IMR-90 (cell line): ENCODE measurements around the gene KIF6. TPM values are rescaled to one million over a fixed set of nuclear protein-coding genes. Genes with fewer than 3 reads are reported as not detected.

Experiments used
- ATAC-seq: fragments of 200-7000 bp; cut with Tn5 transposase; 2 replicates; pipeline ENCODE4 v1.9.1; 2020; ENCODE audit warnings: low read depth, mild to moderate bottlenecking, moderate library complexity
- BruUV-seq: library from RNA; stranded (reverse); fragments of 400-500 nt; replicated peaks from 2 replicates; lab custom pipeline; 2021; lab: Mats Ljungman, UMichigan
- CTCF ChIA-PET: fragments of 300-600 bp; formaldehyde crosslinking; extraction: SDS; loops from one replicate; lab custom pipeline; 2021; ENCODE audit warnings: antibody characterized with exemption; lab: Yijun Ruan, JAX
- POLR2A ChIA-PET: fragments of 300-600 bp; sonication (Branson Sonifier 250); formaldehyde crosslinking; loops from one replicate; lab custom pipeline; 2022; ENCODE audit warnings: antibody characterized with exemption; ENCODE audit not compliant: unreplicated experiment; lab: Charles Lee
- DNase-seq: peaks from one replicate; pipeline ENCODE4 v3.0.0; 2013
- H2AFZ ChIP-seq: replicated peaks from 2 replicates; pipeline ENCODE3; 2013; ENCODE audit warnings: low read length, mild to moderate bottlenecking; ENCODE audit not compliant: poor library complexity
- H2AK5ac ChIP-seq: 2 replicates; pipeline ENCODE4 v1.6.1; 2013; ENCODE audit warnings: low read depth, low read length, inconsistent platforms
- H2AK9ac ChIP-seq: replicated peaks from 2 replicates; pipeline ENCODE3; 2013; ENCODE audit warnings: mild to moderate bottlenecking, low read depth, low read length, moderate library complexity; ENCODE audit not compliant: poor library complexity
- H2BK120ac ChIP-seq: 2 replicates; pipeline ENCODE4 v1.6.1; 2013; ENCODE audit warnings: low read depth, low read length, inconsistent platforms
- H2BK15ac ChIP-seq: 3 replicates; pipeline ENCODE4 v1.6.1; 2013; ENCODE audit warnings: low read depth, low read length, inconsistent platforms
- H2BK20ac ChIP-seq: 2 replicates; pipeline ENCODE4 v1.6.1; 2013; ENCODE audit warnings: low read depth, mild to moderate bottlenecking, inconsistent platforms, low read length, moderate library complexity
- H2BK5ac ChIP-seq: 2 replicates; pipeline ENCODE4 v1.6.1; 2013; ENCODE audit warnings: mild to moderate bottlenecking, low read depth, low read length, inconsistent platforms; ENCODE audit not compliant: poor library complexity, severe bottlenecking
- H3K14ac ChIP-seq: replicated peaks from 2 replicates; pipeline ENCODE4 v1.6.1; 2013; ENCODE audit warnings: low read depth, low read length, inconsistent platforms
- H3K18ac ChIP-seq: 2 replicates; pipeline ENCODE4 v1.6.1; 2013; ENCODE audit warnings: low read depth, low read length, control low read depth
- H3K23ac ChIP-seq: 2 replicates; pipeline ENCODE4 v1.6.1; 2013; ENCODE audit warnings: low read depth, low read length, inconsistent platforms
- H3K27ac ChIP-seq: 2 replicates; pipeline ENCODE4 v1.5.1; 2013; ENCODE audit warnings: mild to moderate bottlenecking, control low read depth, low read length; ENCODE audit not compliant: insufficient read depth
- H3K27me3 ChIP-seq: 2 replicates; pipeline ENCODE4 v1.6.1; 2013; ENCODE audit warnings: low read length; ENCODE audit not compliant: control insufficient read depth, insufficient read depth
- H3K36me3 ChIP-seq: 2 replicates; pipeline ENCODE4 v1.6.1; 2013; ENCODE audit warnings: low read length, mixed read lengths; ENCODE audit not compliant: control insufficient read depth, insufficient read depth
- H3K4ac ChIP-seq: 2 replicates; pipeline ENCODE4 v1.6.1; 2013; ENCODE audit warnings: low read depth, low read length, inconsistent platforms
- H3K4me1 ChIP-seq: 2 replicates; pipeline ENCODE4 v1.6.1; 2013; ENCODE audit warnings: low read length, mixed read lengths; ENCODE audit not compliant: control insufficient read depth, insufficient read depth
- H3K4me2 ChIP-seq: 2 replicates; pipeline ENCODE4 v1.6.1; 2013; ENCODE audit warnings: low read depth, mild to moderate bottlenecking, control low read depth, low read length, moderate library complexity
- H3K4me3 ChIP-seq: 2 replicates; pipeline ENCODE4 v1.5.1; 2013; ENCODE audit warnings: low read depth, mild to moderate bottlenecking, control low read depth, low read length, moderate library complexity; ENCODE audit not compliant: insufficient read depth
- H3K56ac ChIP-seq: 2 replicates; pipeline ENCODE4 v1.6.1; 2013; ENCODE audit warnings: low read length, inconsistent platforms; ENCODE audit not compliant: insufficient read depth; ENCODE audit errors: extremely low read depth
- H3K79me1 ChIP-seq, 2 experiments: 2 replicates each; pipeline ENCODE4 v1.6.1; 2013; ENCODE audit warnings: low read length in 2 of 2, inconsistent platforms in 1 of 2, low read depth in 1 of 2
- H3K9ac ChIP-seq: 2 replicates; pipeline ENCODE4 v1.6.1; 2013; ENCODE audit warnings: low read depth, low read length, control low read depth
- H3K9me1 ChIP-seq: 2 replicates; pipeline ENCODE4 v1.6.1; 2013; ENCODE audit warnings: low read length, inconsistent platforms; ENCODE audit not compliant: insufficient read depth
- H3K9me3 ChIP-seq: 2 replicates; pipeline ENCODE4 v1.6.1; 2013; ENCODE audit warnings: low read length; ENCODE audit not compliant: control insufficient read depth, insufficient read depth
- H4K20me1 ChIP-seq: 2 replicates; pipeline ENCODE4 v1.6.1; 2013; ENCODE audit warnings: low read length, inconsistent platforms; ENCODE audit not compliant: insufficient read depth
- H4K5ac ChIP-seq: 2 replicates; pipeline ENCODE4 v1.6.1; 2013; ENCODE audit warnings: mild to moderate bottlenecking, low read depth, low read length, control low read depth
- H4K8ac ChIP-seq, 2 experiments: 2 replicates each; pipeline ENCODE4 v1.6.1; 2013; ENCODE audit warnings: low read depth in 2 of 2, low read length in 2 of 2, control low read depth in 1 of 2, inconsistent platforms in 1 of 2
- H4K91ac ChIP-seq: 2 replicates; pipeline ENCODE4 v1.6.1; 2013; ENCODE audit warnings: low read depth, low read length, inconsistent platforms; ENCODE audit not compliant: insufficient read depth
- BHLHE40 ChIP-seq: fragments of 150-350 bp; IDR thresholded peaks from 2 replicates; pipeline ENCODE4 v1.6.1; 2016; ENCODE audit warnings: mild to moderate bottlenecking, low read depth, low read length
- CEBPB ChIP-seq: IDR thresholded peaks from 2 replicates; pipeline ENCODE4 v1.6.1; 2012; ENCODE audit warnings: low read depth, low read length, improper control_type of control experiment
- CHD1 ChIP-seq: IDR thresholded peaks from 2 replicates; pipeline ENCODE4 v1.6.1; 2012; ENCODE audit warnings: low read depth, low read length, improper control_type of control experiment
- CTCF ChIP-seq: conservative IDR thresholded peaks from 2 replicates; pipeline ENCODE4 v1.5.1; 2012; ENCODE audit warnings: mild to moderate bottlenecking, low read depth, low read length, improper control_type of control experiment
- FOS ChIP-seq: fragments of 150-350 bp; IDR thresholded peaks from 2 replicates; pipeline ENCODE4 v1.6.1; 2016; ENCODE audit warnings: low read depth, low read length
- MAFK ChIP-seq: IDR thresholded peaks from 2 replicates; pipeline ENCODE4 v1.6.1; 2012; ENCODE audit warnings: low read depth, low read length, improper control_type of control experiment
- MAZ ChIP-seq: IDR thresholded peaks from 2 replicates; pipeline ENCODE4 v1.6.1; 2012; ENCODE audit warnings: low read depth, mild to moderate bottlenecking, low read length, improper control_type of control experiment, moderate library complexity, borderline replicate concordance
- MXI1 ChIP-seq: IDR thresholded peaks from 2 replicates; pipeline ENCODE4 v1.6.1; 2012; ENCODE audit warnings: low read depth, mild to moderate bottlenecking, low read length, moderate library complexity, borderline replicate concordance
- NFE2L2 ChIP-seq: fragments of 150-350 bp; IDR thresholded peaks from 2 replicates; pipeline ENCODE4 v1.6.1; 2016; ENCODE audit warnings: low read depth, mild to moderate bottlenecking, low read length
- POLR2A ChIP-seq: IDR thresholded peaks from 2 replicates; pipeline ENCODE4 v1.6.1; 2012; ENCODE audit warnings: mild to moderate bottlenecking, low read depth, low read length
- RAD21 ChIP-seq: IDR thresholded peaks from 2 replicates; pipeline ENCODE4 v1.6.1; 2012; ENCODE audit warnings: low read length, improper control_type of control experiment
- RCOR1 ChIP-seq: IDR thresholded peaks from 2 replicates; pipeline ENCODE4 v1.6.1; 2012; ENCODE audit warnings: mild to moderate bottlenecking, low read length, improper control_type of control experiment; ENCODE audit not compliant: insufficient replicate concordance
- RFX5 ChIP-seq: IDR thresholded peaks from 2 replicates; pipeline ENCODE4 v1.8.0; 2012; ENCODE audit warnings: low read depth, mild to moderate bottlenecking, low read length, moderate library complexity
- SMC3 ChIP-seq: fragments of 150-350 bp; IDR thresholded peaks from 2 replicates; pipeline ENCODE4 v1.6.1; 2016; ENCODE audit warnings: low read depth, mild to moderate bottlenecking, antibody characterized with exemption, low read length, moderate library complexity
- USF2 ChIP-seq: fragments of 150-350 bp; IDR thresholded peaks from 2 replicates; pipeline ENCODE4 v1.6.1; 2017; ENCODE audit warnings: mild to moderate bottlenecking, antibody characterized with exemption, low read length, low read depth
- WGBS, 2 experiments: methylation state at CpG; one replicate each; pipeline versions ENCODE4 v1.1.5 to v1.1.7; 2013; ENCODE audit warnings: missing lambda C conversion rate in 2 of 2; ENCODE audit not compliant: insufficient read length in 1 of 2; ENCODE audit errors: extremely low coverage in 2 of 2; 5-methylcytosine and 5-hydroxymethylcytosine counted together
- dilution Hi-C: fragments of 300-500 bp; cut with HindIII; formaldehyde crosslinking; loops from one replicate; pipeline ENCODE4 v1.14.3; 2018; ENCODE audit warnings: low sequenced_read_pairs; ENCODE audit not compliant: unreplicated experiment
- in situ Hi-C: fragments of 300-500 bp; cut with MboI; formaldehyde crosslinking; loops from 3 replicates; pipeline ENCODE4 v1.14.3; 2019; ENCODE audit warnings: low sequenced_read_pairs, inconsistent platforms, mixed read lengths
- intact Hi-C: fragments of 100-400 bp; cut with micrococcal nuclease; formaldehyde crosslinking; loops from 2 replicates; pipeline ENCODE4 v1.10.0; 2022
- polyA plus RNA-seq, 3 experiments: library from polyadenylated mRNA; depleted of rRNA; stranded (reverse); fragments of >200 nt; gene quantifications; 2 replicates each; pipeline ENCODE4 v1.2.3, GENCODE V29; 2012; ENCODE audit warnings: low replicate concordance in 1 of 3
- total RNA-seq: library from RNA; depleted of rRNA; stranded (reverse); fragments of >200 nt; gene quantifications from 2 replicates; pipeline ENCODE4 v1.2.3, GENCODE V29; 2012
- TF ChIP-seq, protein P1 (sequence below): fragments of 150-350 bp; IDR thresholded peaks from 2 replicates; pipeline ENCODE4 v1.6.1; 2016; ENCODE audit warnings: low read depth, mild to moderate bottlenecking, low read length, moderate library complexity, borderline replicate concordance

Gene KIF6
- total and polyA plus RNA-seq, 2 of the 4 experiments (the other 2 are of a cell fraction): under 0.01 to 0.10 TPM

DNA sequence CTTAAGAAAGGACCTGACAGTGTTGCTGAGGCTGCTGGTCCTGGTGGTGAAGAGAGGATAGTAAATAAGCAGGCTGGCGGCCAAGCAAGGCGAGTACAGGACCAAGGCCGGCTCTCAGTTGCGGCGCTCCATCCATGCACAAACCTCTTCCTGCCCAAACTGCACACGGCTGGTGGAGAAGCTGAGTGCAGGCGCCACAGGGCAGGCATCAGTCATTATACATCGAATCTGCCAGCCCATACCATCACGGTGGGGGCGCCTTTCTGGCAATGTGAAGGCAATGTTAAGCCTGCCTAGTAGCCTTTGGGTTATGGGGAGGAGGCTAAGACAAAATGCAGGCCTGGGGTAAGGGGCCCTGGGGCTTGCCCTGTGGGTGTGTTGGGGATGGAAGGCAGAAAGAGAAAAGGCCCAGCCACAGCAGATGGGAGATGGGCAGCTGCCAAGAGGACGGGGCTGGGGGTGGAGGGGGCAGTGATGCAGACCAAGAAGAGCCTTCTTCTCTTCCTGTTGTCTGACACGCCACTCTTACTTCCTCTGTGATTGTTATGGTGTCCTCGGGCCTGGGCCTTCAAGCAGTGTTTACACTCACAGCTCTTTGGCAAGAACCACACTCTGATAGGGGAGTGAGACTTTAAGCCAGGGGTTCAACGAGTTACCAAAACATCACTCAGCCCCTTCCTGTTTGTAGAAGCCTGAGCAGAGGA lies 382.4 kb downstream of the KIF6 start:
- Histone ChIP-seq H2AFZ (no peak overlapping the region), H3K4ac (no peak overlapping the region), H4K91ac (no peak overlapping the region), H3K4me2 (no peak overlapping the region), H3K9me3 (no peaks in the 10 kb centered on the region), H2BK20ac (no peak overlapping the region), H4K8ac (no peak overlapping the region), H2BK120ac (no peak overlapping the region), H2AK5ac (no peak overlapping the region), H3K4me1 (no peaks in the 10 kb centered on the region), H3K9ac (no peak overlapping the region), H3K4me3 (no peak overlapping the region), H4K5ac (no peak overlapping the region), H2BK5ac (no peak overlapping the region), H3K18ac (no peak overlapping the region), H3K9me1 (no peaks in the 10 kb centered on the region), H4K20me1 (no peaks in the 10 kb centered on the region), H3K36me3 (no peaks in the 10 kb centered on the region), H3K79me1 (no peaks in the 10 kb centered on the region), H3K23ac (no peak overlapping the region), H2AK9ac (no peak overlapping the region), H3K56ac (no peak overlapping the region), H3K27ac (no peak overlapping the region), H3K27me3 (peaks cover 2% of the 10 kb centered on the region; the same call in 1 of the 2 replicates), H2BK15ac (no peak overlapping the region), H3K14ac (no peak overlapping the region)
- ChIA-PET POLR2A (no interaction called here), CTCF (no interaction called here)
- BruUV-seq: no TSS peak
- no peak for DNase-seq
- in situ Hi-C loops: loop anchor here (10.0 kb wide), 1 partner anchor 972 kb away; no protein-coding TSS in a partner anchor
- intact Hi-C loops: loop anchor here (10.0 kb wide), 2 partner anchors 1682 to 1722 kb away; no protein-coding TSS in a partner anchor
- TF ChIP-seq POLR2A (no peak), BHLHE40 (no peak), SMC3 (no peak), NFE2L2 (no peak), MAZ (no peak), CEBPB (no peak), MAFK (no peak), CHD1 (no peak), CTCF (no peak), MXI1 (no peak), FOS (no peak), RAD21 (no peak), RCOR1 (no peak), USF2 (no peak), RFX5 (no peak)
- TF ChIP-seq, protein P1, sequence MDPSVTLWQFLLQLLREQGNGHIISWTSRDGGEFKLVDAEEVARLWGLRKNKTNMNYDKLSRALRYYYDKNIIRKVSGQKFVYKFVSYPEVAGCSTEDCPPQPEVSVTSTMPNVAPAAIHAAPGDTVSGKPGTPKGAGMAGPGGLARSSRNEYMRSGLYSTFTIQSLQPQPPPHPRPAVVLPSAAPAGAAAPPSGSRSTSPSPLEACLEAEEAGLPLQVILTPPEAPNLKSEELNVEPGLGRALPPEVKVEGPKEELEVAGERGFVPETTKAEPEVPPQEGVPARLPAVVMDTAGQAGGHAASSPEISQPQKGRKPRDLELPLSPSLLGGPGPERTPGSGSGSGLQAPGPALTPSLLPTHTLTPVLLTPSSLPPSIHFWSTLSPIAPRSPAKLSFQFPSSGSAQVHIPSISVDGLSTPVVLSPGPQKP: no peak
- ATAC-seq: no peak
- no CpG with 5 or more reads among the region's 14 CpGs for WGBS, 2 experiments
- dilution Hi-C loops: no loop called here
